Gastroesophageal sphincter (tissue), 3 donors: ENCODE measurements around the gene CTRL.

Experiments used
- EP300 ChIP-seq: sonication (generic); formaldehyde crosslinking; IDR thresholded peaks from one replicate; pipeline ENCODE4 v1.6.1; 2017; ENCODE audit warnings: antibody characterized with exemption, mild to moderate bottlenecking
- POLR2A ChIP-seq, 2 donors: fragments of 450-650 bp; IDR thresholded peaks; one replicate each; pipeline ENCODE4 v1.6.1; 2017; ENCODE audit warnings: antibody characterized with exemption in 2 of 2, mild to moderate bottlenecking in 2 of 2, moderate library complexity in 1 of 2
- POLR2AphosphoS5 ChIP-seq: sonication (generic); formaldehyde crosslinking; IDR thresholded peaks from one replicate; pipeline ENCODE4 v1.6.1; 2017; ENCODE audit warnings: antibody characterized with exemption
- TF ChIP-seq, protein P1 (sequence below), 4 experiments: fragments of 200-600 bp in 2 of 4; fragments of 450-650 bp in 2 of 4; sonication (generic) in 1 of 4; IDR thresholded peaks; one replicate each; pipeline ENCODE4 v1.5.1; 2017 to 2019; ENCODE audit warnings: antibody characterized with exemption in 4 of 4, mild to moderate bottlenecking in 2 of 4, moderate library complexity in 2 of 4

DNA sequence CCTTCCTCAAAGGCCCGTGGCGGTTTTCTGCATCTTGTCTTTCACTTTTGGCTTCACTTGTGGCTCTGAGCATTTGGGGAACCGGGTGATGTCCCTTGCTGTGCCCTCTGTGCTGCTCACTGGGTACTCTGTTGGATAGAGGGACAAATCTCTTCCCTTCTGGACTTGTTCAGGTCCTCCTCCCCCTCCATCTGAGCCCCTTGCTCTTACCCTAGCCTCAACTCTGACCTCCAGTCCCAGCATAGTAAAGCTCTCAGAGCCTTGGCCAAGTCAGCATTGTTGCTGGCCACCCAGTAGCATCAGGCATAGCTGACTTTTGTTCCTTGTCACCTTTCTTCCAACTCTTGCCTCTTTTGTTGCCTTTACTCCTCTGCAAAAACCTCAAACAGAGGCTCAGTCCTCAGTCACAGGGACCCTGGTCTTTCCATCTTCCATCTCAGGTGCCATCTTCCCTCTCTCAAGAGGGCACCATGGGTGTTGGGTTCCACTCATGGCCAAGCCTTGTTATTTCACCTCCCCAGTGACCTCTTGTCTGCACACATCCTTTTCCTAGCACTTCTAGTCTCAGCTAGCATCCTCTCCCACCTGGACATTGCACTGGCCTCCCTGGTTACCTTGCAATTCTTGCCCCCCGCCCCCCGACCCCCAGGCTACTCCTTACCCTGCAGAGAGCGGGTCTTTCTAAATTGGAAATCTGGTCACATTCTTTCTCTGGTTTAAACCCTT, 5.4 kb upstream of the CTRL start:
- TF ChIP-seq, protein P1, sequence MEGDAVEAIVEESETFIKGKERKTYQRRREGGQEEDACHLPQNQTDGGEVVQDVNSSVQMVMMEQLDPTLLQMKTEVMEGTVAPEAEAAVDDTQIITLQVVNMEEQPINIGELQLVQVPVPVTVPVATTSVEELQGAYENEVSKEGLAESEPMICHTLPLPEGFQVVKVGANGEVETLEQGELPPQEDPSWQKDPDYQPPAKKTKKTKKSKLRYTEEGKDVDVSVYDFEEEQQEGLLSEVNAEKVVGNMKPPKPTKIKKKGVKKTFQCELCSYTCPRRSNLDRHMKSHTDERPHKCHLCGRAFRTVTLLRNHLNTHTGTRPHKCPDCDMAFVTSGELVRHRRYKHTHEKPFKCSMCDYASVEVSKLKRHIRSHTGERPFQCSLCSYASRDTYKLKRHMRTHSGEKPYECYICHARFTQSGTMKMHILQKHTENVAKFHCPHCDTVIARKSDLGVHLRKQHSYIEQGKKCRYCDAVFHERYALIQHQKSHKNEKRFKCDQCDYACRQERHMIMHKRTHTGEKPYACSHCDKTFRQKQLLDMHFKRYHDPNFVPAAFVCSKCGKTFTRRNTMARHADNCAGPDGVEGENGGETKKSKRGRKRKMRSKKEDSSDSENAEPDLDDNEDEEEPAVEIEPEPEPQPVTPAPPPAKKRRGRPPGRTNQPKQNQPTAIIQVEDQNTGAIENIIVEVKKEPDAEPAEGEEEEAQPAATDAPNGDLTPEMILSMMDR (IDR thresholded peaks at IDR 0.05) = no peak
- TF ChIP-seq POLR2AphosphoS5 (no peak), POLR2A (IDR thresholded peaks at IDR 0.05) (no peak), EP300 (no peak)
